Upper lobe of left lung (tissue), 4 donors: Measurements from ENCODE around the gene KIF5A.

Experiments used
- POLR2A ChIP-seq, 4 donors: fragments of 450-650 bp; IDR thresholded peaks; one replicate each; pipeline ENCODE4 v1.5.1; 2016 to 2017; ENCODE audit warnings: antibody characterized with exemption in 4 of 4, mild to moderate bottlenecking in 2 of 4
- TF ChIP-seq, protein P1 (sequence below), 6 experiments: fragments of 450-650 bp in 4 of 6; fragments of 200-600 bp in 2 of 6; sonication (generic) in 2 of 6; IDR thresholded peaks; one replicate each; pipeline ENCODE4 v1.5.1; 2016 to 2019; ENCODE audit warnings: antibody characterized with exemption in 6 of 6

DNA sequence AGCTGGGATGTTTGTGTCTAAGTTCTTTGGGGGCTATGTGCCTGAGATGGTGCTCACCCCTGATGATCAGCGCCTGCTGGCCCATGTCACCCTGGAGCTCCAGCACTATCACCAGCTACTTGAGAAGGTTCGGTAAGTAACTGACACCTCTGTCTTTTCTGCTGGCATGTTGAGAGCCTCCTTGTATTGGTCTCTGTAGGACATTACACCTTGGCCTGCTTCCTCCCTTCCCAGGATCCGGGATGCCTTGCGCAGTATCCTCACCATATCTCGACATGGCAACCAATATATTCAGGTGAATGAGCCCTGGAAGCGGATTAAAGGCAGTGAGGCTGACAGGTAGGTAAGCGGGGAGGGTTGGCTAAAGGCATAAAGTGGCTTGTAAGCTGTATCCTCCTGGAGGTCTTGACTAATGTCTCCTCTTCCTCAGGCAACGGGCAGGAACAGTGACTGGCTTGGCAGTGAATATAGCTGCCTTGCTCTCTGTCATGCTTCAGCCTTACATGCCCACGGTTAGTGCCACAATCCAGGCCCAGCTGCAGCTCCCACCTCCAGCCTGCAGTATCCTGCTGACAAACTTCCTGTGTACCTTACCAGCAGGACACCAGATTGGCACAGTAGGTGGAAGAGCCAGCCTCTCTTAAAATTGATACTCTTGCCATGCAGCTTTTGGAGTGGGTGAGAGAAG is 35.0 kb upstream of the KIF5A start:
- no peak for TF ChIP-seq POLR2A (IDR thresholded peaks at IDR 0.05)
- TF ChIP-seq, protein P1, sequence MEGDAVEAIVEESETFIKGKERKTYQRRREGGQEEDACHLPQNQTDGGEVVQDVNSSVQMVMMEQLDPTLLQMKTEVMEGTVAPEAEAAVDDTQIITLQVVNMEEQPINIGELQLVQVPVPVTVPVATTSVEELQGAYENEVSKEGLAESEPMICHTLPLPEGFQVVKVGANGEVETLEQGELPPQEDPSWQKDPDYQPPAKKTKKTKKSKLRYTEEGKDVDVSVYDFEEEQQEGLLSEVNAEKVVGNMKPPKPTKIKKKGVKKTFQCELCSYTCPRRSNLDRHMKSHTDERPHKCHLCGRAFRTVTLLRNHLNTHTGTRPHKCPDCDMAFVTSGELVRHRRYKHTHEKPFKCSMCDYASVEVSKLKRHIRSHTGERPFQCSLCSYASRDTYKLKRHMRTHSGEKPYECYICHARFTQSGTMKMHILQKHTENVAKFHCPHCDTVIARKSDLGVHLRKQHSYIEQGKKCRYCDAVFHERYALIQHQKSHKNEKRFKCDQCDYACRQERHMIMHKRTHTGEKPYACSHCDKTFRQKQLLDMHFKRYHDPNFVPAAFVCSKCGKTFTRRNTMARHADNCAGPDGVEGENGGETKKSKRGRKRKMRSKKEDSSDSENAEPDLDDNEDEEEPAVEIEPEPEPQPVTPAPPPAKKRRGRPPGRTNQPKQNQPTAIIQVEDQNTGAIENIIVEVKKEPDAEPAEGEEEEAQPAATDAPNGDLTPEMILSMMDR (IDR thresholded peaks at IDR 0.05): no peak
